Esophagus muscularis mucosa (tissue), 4 donors: ENCODE measurements around the gene BBOX1. TPM values are rescaled to one million over a fixed set of nuclear protein-coding genes. Genes with fewer than 3 reads are reported as not detected.

ENCODE experiments used
- DNase-seq: peaks from one replicate; pipeline ENCODE4 v3.0.0-alpha.2; 2017; ENCODE audit errors: extremely low spot score
- H3K27ac ChIP-seq, 4 donors: fragments of 200-600 bp; sonication (generic); replicated peaks in 1 of 4; 1 replicate in 3 of 4; 2 replicates in 1 of 4; pipeline ENCODE4 v1.5.1; 2016 to 2019; ENCODE audit warnings: mild to moderate bottlenecking in 1 of 4
- H3K27me3 ChIP-seq, 4 donors: fragments of 200-600 bp; sonication (generic); one replicate each; pipeline versions ENCODE4 v1.5.1 to v1.6.0; 2016 to 2019
- H3K36me3 ChIP-seq, 4 donors: fragments of 200-600 bp; sonication (generic); one replicate each; pipeline ENCODE4 v1.5.1; 2016 to 2019
- H3K4me1 ChIP-seq, 4 donors: fragments of 200-600 bp; sonication (generic); one replicate each; pipeline ENCODE4 v1.5.1; 2016 to 2019
- H3K4me3 ChIP-seq, 4 donors: fragments of 200-600 bp; sonication (generic); 1 replicate in 2 of 4; 2 replicates in 2 of 4; pipeline ENCODE4 v1.5.1; 2016 to 2019; ENCODE audit warnings: mild to moderate bottlenecking in 4 of 4, moderate library complexity in 1 of 4
- H3K9me3 ChIP-seq, 4 donors: fragments of 200-600 bp; sonication (generic); 1 replicate in 3 of 4; 2 replicates in 1 of 4; pipeline ENCODE4 v1.5.1; 2016 to 2019
- EP300 ChIP-seq: sonication (generic); formaldehyde crosslinking; IDR thresholded peaks from one replicate; pipeline ENCODE4 v1.6.1; 2017; ENCODE audit warnings: antibody characterized with exemption
- POLR2A ChIP-seq: fragments of 450-650 bp; IDR thresholded peaks from one replicate; pipeline ENCODE4 v1.6.1; 2017; ENCODE audit warnings: antibody characterized with exemption, moderate library complexity, mild to moderate bottlenecking, low read depth
- POLR2AphosphoS5 ChIP-seq, 2 donors: sonication (generic); formaldehyde crosslinking; IDR thresholded peaks; one replicate each; pipeline ENCODE4 v1.6.1; 2017; ENCODE audit warnings: antibody characterized with exemption in 2 of 2
- WGBS: methylation state at CpG from one replicate; pipeline ENCODE4 v1.1.5; 2018; 5-methylcytosine and 5-hydroxymethylcytosine counted together
- intact Hi-C: fragments of 100-400 bp; cut with DNase I; formaldehyde crosslinking; loops from one replicate; pipeline ENCODE4 v1.15.1; 2023
- total RNA-seq, 4 donors: library from RNA; depleted of rRNA; stranded (reverse); fragments of >200 nt; gene quantifications; one replicate each; pipeline versions ENCODE4 v1.1.0 to v1.2.1, GENCODE V29; 2016
- TF ChIP-seq, protein P1 (sequence below), 3 experiments: fragments of 200-600 bp in 2 of 3; fragments of 450-650 bp in 1 of 3; sonication (generic) in 2 of 3; IDR thresholded peaks; one replicate each; pipeline ENCODE4 v1.5.1; 2017 to 2019; ENCODE audit warnings: antibody characterized with exemption in 3 of 3, mild to moderate bottlenecking in 2 of 3, moderate library complexity in 1 of 3

The BBOX1 gene
- total RNA-seq, 4 donors from 2014 or later: 0.50 TPM; not detected in 3

DNA sequence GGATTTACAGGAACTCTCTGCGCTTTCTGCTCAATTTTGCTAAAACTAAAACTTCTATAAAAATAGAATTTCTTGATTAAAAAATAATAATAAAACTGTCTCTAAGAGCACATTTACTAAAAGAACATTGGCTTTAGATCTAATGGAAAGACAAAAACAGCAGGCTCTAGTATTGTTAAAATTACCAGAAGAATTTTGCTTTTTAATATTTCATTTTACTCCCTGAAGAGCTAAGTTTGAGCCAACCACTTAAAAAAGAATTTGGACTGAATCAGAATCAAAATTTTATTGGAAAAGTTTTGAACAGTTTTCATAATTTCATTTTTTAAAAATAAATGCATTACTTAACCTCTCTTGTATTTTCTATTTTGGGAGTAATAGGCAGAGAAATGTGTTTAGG is 107.3 kb downstream of the BBOX1 start:
- TF ChIP-seq, protein P1, sequence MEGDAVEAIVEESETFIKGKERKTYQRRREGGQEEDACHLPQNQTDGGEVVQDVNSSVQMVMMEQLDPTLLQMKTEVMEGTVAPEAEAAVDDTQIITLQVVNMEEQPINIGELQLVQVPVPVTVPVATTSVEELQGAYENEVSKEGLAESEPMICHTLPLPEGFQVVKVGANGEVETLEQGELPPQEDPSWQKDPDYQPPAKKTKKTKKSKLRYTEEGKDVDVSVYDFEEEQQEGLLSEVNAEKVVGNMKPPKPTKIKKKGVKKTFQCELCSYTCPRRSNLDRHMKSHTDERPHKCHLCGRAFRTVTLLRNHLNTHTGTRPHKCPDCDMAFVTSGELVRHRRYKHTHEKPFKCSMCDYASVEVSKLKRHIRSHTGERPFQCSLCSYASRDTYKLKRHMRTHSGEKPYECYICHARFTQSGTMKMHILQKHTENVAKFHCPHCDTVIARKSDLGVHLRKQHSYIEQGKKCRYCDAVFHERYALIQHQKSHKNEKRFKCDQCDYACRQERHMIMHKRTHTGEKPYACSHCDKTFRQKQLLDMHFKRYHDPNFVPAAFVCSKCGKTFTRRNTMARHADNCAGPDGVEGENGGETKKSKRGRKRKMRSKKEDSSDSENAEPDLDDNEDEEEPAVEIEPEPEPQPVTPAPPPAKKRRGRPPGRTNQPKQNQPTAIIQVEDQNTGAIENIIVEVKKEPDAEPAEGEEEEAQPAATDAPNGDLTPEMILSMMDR (IDR thresholded peaks at IDR 0.05): no peak
- TF ChIP-seq POLR2A (no peak), POLR2AphosphoS5 (IDR thresholded peaks at IDR 0.05) (no peak), EP300 (no peak)
- intact Hi-C loops: no loop called here
- 86% methylated on average over 1 of the region's 1 CpG for WGBS
- no peaks in the 10 kb centered on the region for H3K27me3 ChIP-seq
- H3K4me1 ChIP-seq: no peaks in the 10 kb centered on the region
- no peak overlapping the region for H3K27ac ChIP-seq
- H3K4me3 ChIP-seq: no peak overlapping the region
- DNase-seq: no peak
- H3K9me3 ChIP-seq: no peaks in the 10 kb centered on the region
- H3K36me3 ChIP-seq: no peaks in the 10 kb centered on the region

DNA sequence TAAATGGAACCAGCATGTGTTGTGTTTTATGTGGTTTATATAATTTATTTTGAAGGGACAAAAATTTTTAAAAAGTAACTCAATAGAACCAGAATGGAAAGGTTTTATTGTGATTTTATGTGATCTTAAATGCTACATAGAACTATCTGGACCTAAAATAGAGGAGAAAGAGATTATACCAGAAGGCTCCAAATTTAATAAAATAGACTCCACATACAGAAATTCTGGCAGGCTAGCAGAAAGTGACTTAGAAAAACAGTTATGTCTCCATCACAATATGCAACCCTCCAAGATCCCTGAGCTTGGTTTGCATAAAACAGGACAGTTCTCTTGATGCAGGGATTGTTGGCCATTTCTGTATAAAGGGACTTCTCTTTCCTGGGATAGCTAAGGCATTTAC is 107.9 kb downstream of the BBOX1 start:
- intact Hi-C loops: no loop called here
- Histone ChIP-seq H3K4me3 (no peak overlapping the region), H3K36me3 (no peaks in the 10 kb centered on the region), H3K4me1 (no peaks in the 10 kb centered on the region), H3K27me3 (no peaks in the 10 kb centered on the region), H3K27ac (no peak overlapping the region), H3K9me3 (no peaks in the 10 kb centered on the region)
- no peak for DNase-seq
- TF ChIP-seq POLR2A: no peak
- TF ChIP-seq, protein P1 (IDR thresholded peaks at IDR 0.05): no peak
- no peak for TF ChIP-seq POLR2AphosphoS5 (IDR thresholded peaks at IDR 0.05)
- no peak for TF ChIP-seq EP300

DNA sequence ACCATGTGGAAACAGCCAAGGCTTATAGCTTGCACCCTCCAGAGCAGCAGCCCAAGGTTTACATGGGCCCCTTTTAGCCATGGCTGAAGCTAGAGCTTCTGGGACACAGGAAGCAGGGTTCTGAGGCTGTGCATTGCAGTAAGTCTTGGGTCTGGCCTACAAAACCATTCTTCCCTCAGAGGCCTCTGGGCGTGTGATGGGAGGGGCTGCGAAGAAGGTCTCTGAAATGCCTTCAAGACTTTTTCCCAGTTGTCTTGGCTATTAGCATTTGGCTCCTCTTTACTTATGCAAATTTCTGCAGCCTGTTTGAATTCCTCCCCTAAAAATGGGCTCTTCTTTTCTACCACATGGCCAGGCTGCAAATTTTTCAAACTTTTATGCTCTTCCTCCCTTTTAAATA is 109.5 kb downstream of the BBOX1 start:
- DNase-seq: no peak
- H3K27me3 ChIP-seq: no peaks in the 10 kb centered on the region
- H3K27ac ChIP-seq: no peak overlapping the region
- H3K4me1 ChIP-seq: no peaks in the 10 kb centered on the region
- H3K4me3 ChIP-seq: no peak overlapping the region
- no peaks in the 10 kb centered on the region for H3K36me3 ChIP-seq
- no peaks in the 10 kb centered on the region for H3K9me3 ChIP-seq
- intact Hi-C loops: no loop called here
- WGBS: 83% methylated on average over 2 of the region's 2 CpGs
- TF ChIP-seq POLR2A: no peak
- no peak for TF ChIP-seq EP300
- TF ChIP-seq, protein P1 (IDR thresholded peaks at IDR 0.05): no peak
- no peak for TF ChIP-seq POLR2AphosphoS5 (IDR thresholded peaks at IDR 0.05)

DNA sequence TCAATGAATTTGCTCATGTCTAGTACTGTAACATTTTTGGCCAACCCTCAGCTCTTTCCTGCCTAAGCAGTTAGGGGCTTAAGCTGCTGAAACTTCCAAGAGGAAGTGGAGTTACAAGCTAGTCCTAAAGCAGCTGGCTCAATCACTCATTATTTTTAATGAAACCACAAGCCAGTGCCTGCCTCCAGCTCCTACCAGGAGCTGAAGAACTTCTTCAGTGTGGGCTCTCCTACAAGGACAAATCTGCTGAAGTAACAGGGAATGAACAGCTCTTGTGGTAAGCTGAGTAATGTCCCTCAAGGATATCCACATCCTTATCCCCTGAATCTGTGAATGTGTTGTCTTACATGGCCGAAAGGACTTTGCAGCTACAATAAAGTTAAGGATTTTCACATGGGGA is 112.5 kb downstream of the BBOX1 start:
- H3K4me1 ChIP-seq: no peaks in the 10 kb centered on the region
- no peaks in the 10 kb centered on the region for H3K27me3 ChIP-seq
- intact Hi-C loops: no loop called here
- H3K27ac ChIP-seq: no peak overlapping the region
- no peaks in the 10 kb centered on the region for H3K36me3 ChIP-seq
- no peak for DNase-seq
- 94% methylated on average over 1 of the region's 1 CpG for WGBS
- H3K9me3 ChIP-seq: no peaks in the 10 kb centered on the region
- TF ChIP-seq, protein P1 (IDR thresholded peaks at IDR 0.05): no peak
- no peak for TF ChIP-seq POLR2A
- TF ChIP-seq POLR2AphosphoS5 (IDR thresholded peaks at IDR 0.05): no peak
- TF ChIP-seq EP300: no peak
- H3K4me3 ChIP-seq: no peak overlapping the region
